IMR-90 (cell line): ENCODE measurements around the gene PSMC3. TPM values are rescaled to one million over a fixed set of nuclear protein-coding genes. Genes with fewer than 3 reads are reported as not detected.

ENCODE experiments used
- ATAC-seq: fragments of 200-7000 bp; cut with Tn5 transposase; 2 replicates; pipeline ENCODE4 v1.9.1; 2020; ENCODE audit warnings: low read depth, mild to moderate bottlenecking, moderate library complexity
- BruUV-seq: library from RNA; stranded (reverse); fragments of 400-500 nt; replicated peaks from 2 replicates; lab custom pipeline; 2021; lab: Mats Ljungman, UMichigan
- CTCF ChIA-PET: fragments of 300-600 bp; formaldehyde crosslinking; extraction: SDS; loops from one replicate; lab custom pipeline; 2021; ENCODE audit warnings: antibody characterized with exemption; lab: Yijun Ruan, JAX
- POLR2A ChIA-PET: fragments of 300-600 bp; sonication (Branson Sonifier 250); formaldehyde crosslinking; loops from one replicate; lab custom pipeline; 2022; ENCODE audit warnings: antibody characterized with exemption; ENCODE audit not compliant: unreplicated experiment; lab: Charles Lee
- DNase-seq: peaks from one replicate; pipeline ENCODE4 v3.0.0; 2013
- H2AFZ ChIP-seq: replicated peaks from 2 replicates; pipeline ENCODE3; 2013; ENCODE audit warnings: low read length, mild to moderate bottlenecking; ENCODE audit not compliant: poor library complexity
- H2AK5ac ChIP-seq: 2 replicates; pipeline ENCODE4 v1.6.1; 2013; ENCODE audit warnings: low read depth, low read length, inconsistent platforms
- H2AK9ac ChIP-seq: replicated peaks from 2 replicates; pipeline ENCODE3; 2013; ENCODE audit warnings: mild to moderate bottlenecking, low read depth, low read length, moderate library complexity; ENCODE audit not compliant: poor library complexity
- H2BK120ac ChIP-seq: 2 replicates; pipeline ENCODE4 v1.6.1; 2013; ENCODE audit warnings: low read depth, low read length, inconsistent platforms
- H2BK15ac ChIP-seq: 3 replicates; pipeline ENCODE4 v1.6.1; 2013; ENCODE audit warnings: low read depth, low read length, inconsistent platforms
- H2BK20ac ChIP-seq: 2 replicates; pipeline ENCODE4 v1.6.1; 2013; ENCODE audit warnings: low read depth, mild to moderate bottlenecking, inconsistent platforms, low read length, moderate library complexity
- H2BK5ac ChIP-seq: 2 replicates; pipeline ENCODE4 v1.6.1; 2013; ENCODE audit warnings: mild to moderate bottlenecking, low read depth, low read length, inconsistent platforms; ENCODE audit not compliant: poor library complexity, severe bottlenecking
- H3K14ac ChIP-seq: replicated peaks from 2 replicates; pipeline ENCODE4 v1.6.1; 2013; ENCODE audit warnings: low read depth, low read length, inconsistent platforms
- H3K18ac ChIP-seq: 2 replicates; pipeline ENCODE4 v1.6.1; 2013; ENCODE audit warnings: low read depth, low read length, control low read depth
- H3K23ac ChIP-seq: 2 replicates; pipeline ENCODE4 v1.6.1; 2013; ENCODE audit warnings: low read depth, low read length, inconsistent platforms
- H3K27ac ChIP-seq: 2 replicates; pipeline ENCODE4 v1.5.1; 2013; ENCODE audit warnings: mild to moderate bottlenecking, control low read depth, low read length; ENCODE audit not compliant: insufficient read depth
- H3K27me3 ChIP-seq: 2 replicates; pipeline ENCODE4 v1.6.1; 2013; ENCODE audit warnings: low read length; ENCODE audit not compliant: control insufficient read depth, insufficient read depth
- H3K36me3 ChIP-seq: 2 replicates; pipeline ENCODE4 v1.6.1; 2013; ENCODE audit warnings: low read length, mixed read lengths; ENCODE audit not compliant: control insufficient read depth, insufficient read depth
- H3K4ac ChIP-seq: 2 replicates; pipeline ENCODE4 v1.6.1; 2013; ENCODE audit warnings: low read depth, low read length, inconsistent platforms
- H3K4me1 ChIP-seq: 2 replicates; pipeline ENCODE4 v1.6.1; 2013; ENCODE audit warnings: low read length, mixed read lengths; ENCODE audit not compliant: control insufficient read depth, insufficient read depth
- H3K4me2 ChIP-seq: 2 replicates; pipeline ENCODE4 v1.6.1; 2013; ENCODE audit warnings: low read depth, mild to moderate bottlenecking, control low read depth, low read length, moderate library complexity
- H3K4me3 ChIP-seq: 2 replicates; pipeline ENCODE4 v1.5.1; 2013; ENCODE audit warnings: low read depth, mild to moderate bottlenecking, control low read depth, low read length, moderate library complexity; ENCODE audit not compliant: insufficient read depth
- H3K56ac ChIP-seq: 2 replicates; pipeline ENCODE4 v1.6.1; 2013; ENCODE audit warnings: low read length, inconsistent platforms; ENCODE audit not compliant: insufficient read depth; ENCODE audit errors: extremely low read depth
- H3K79me1 ChIP-seq, 2 experiments: 2 replicates each; pipeline ENCODE4 v1.6.1; 2013; ENCODE audit warnings: low read length in 2 of 2, inconsistent platforms in 1 of 2, low read depth in 1 of 2
- H3K9ac ChIP-seq: 2 replicates; pipeline ENCODE4 v1.6.1; 2013; ENCODE audit warnings: low read depth, low read length, control low read depth
- H3K9me1 ChIP-seq: 2 replicates; pipeline ENCODE4 v1.6.1; 2013; ENCODE audit warnings: low read length, inconsistent platforms; ENCODE audit not compliant: insufficient read depth
- H3K9me3 ChIP-seq: 2 replicates; pipeline ENCODE4 v1.6.1; 2013; ENCODE audit warnings: low read length; ENCODE audit not compliant: control insufficient read depth, insufficient read depth
- H4K20me1 ChIP-seq: 2 replicates; pipeline ENCODE4 v1.6.1; 2013; ENCODE audit warnings: low read length, inconsistent platforms; ENCODE audit not compliant: insufficient read depth
- H4K5ac ChIP-seq: 2 replicates; pipeline ENCODE4 v1.6.1; 2013; ENCODE audit warnings: mild to moderate bottlenecking, low read depth, low read length, control low read depth
- H4K8ac ChIP-seq, 2 experiments: 2 replicates each; pipeline ENCODE4 v1.6.1; 2013; ENCODE audit warnings: low read depth in 2 of 2, low read length in 2 of 2, control low read depth in 1 of 2, inconsistent platforms in 1 of 2
- H4K91ac ChIP-seq: 2 replicates; pipeline ENCODE4 v1.6.1; 2013; ENCODE audit warnings: low read depth, low read length, inconsistent platforms; ENCODE audit not compliant: insufficient read depth
- BHLHE40 ChIP-seq: fragments of 150-350 bp; IDR thresholded peaks from 2 replicates; pipeline ENCODE4 v1.6.1; 2016; ENCODE audit warnings: mild to moderate bottlenecking, low read depth, low read length
- CEBPB ChIP-seq: IDR thresholded peaks from 2 replicates; pipeline ENCODE4 v1.6.1; 2012; ENCODE audit warnings: low read depth, low read length, improper control_type of control experiment
- CHD1 ChIP-seq: IDR thresholded peaks from 2 replicates; pipeline ENCODE4 v1.6.1; 2012; ENCODE audit warnings: low read depth, low read length, improper control_type of control experiment
- FOS ChIP-seq: fragments of 150-350 bp; IDR thresholded peaks from 2 replicates; pipeline ENCODE4 v1.6.1; 2016; ENCODE audit warnings: low read depth, low read length
- MAFK ChIP-seq: IDR thresholded peaks from 2 replicates; pipeline ENCODE4 v1.6.1; 2012; ENCODE audit warnings: low read depth, low read length, improper control_type of control experiment
- MAZ ChIP-seq: IDR thresholded peaks from 2 replicates; pipeline ENCODE4 v1.6.1; 2012; ENCODE audit warnings: low read depth, mild to moderate bottlenecking, low read length, improper control_type of control experiment, moderate library complexity, borderline replicate concordance
- MXI1 ChIP-seq: IDR thresholded peaks from 2 replicates; pipeline ENCODE4 v1.6.1; 2012; ENCODE audit warnings: low read depth, mild to moderate bottlenecking, low read length, moderate library complexity, borderline replicate concordance
- NFE2L2 ChIP-seq: fragments of 150-350 bp; IDR thresholded peaks from 2 replicates; pipeline ENCODE4 v1.6.1; 2016; ENCODE audit warnings: low read depth, mild to moderate bottlenecking, low read length
- POLR2A ChIP-seq: IDR thresholded peaks from 2 replicates; pipeline ENCODE4 v1.6.1; 2012; ENCODE audit warnings: mild to moderate bottlenecking, low read depth, low read length
- RAD21 ChIP-seq: IDR thresholded peaks from 2 replicates; pipeline ENCODE4 v1.6.1; 2012; ENCODE audit warnings: low read length, improper control_type of control experiment
- RCOR1 ChIP-seq: IDR thresholded peaks from 2 replicates; pipeline ENCODE4 v1.6.1; 2012; ENCODE audit warnings: mild to moderate bottlenecking, low read length, improper control_type of control experiment; ENCODE audit not compliant: insufficient replicate concordance
- RFX5 ChIP-seq: IDR thresholded peaks from 2 replicates; pipeline ENCODE4 v1.8.0; 2012; ENCODE audit warnings: low read depth, mild to moderate bottlenecking, low read length, moderate library complexity
- SMC3 ChIP-seq: fragments of 150-350 bp; IDR thresholded peaks from 2 replicates; pipeline ENCODE4 v1.6.1; 2016; ENCODE audit warnings: low read depth, mild to moderate bottlenecking, antibody characterized with exemption, low read length, moderate library complexity
- WGBS, 2 experiments: methylation state at CpG; one replicate each; pipeline versions ENCODE4 v1.1.5 to v1.1.7; 2013; ENCODE audit warnings: missing lambda C conversion rate in 2 of 2; ENCODE audit not compliant: insufficient read length in 1 of 2; ENCODE audit errors: extremely low coverage in 2 of 2; 5-methylcytosine and 5-hydroxymethylcytosine counted together
- dilution Hi-C: fragments of 300-500 bp; cut with HindIII; formaldehyde crosslinking; loops from one replicate; pipeline ENCODE4 v1.14.3; 2018; ENCODE audit warnings: low sequenced_read_pairs; ENCODE audit not compliant: unreplicated experiment
- in situ Hi-C: fragments of 300-500 bp; cut with MboI; formaldehyde crosslinking; loops from 3 replicates; pipeline ENCODE4 v1.14.3; 2019; ENCODE audit warnings: low sequenced_read_pairs, inconsistent platforms, mixed read lengths
- intact Hi-C: fragments of 100-400 bp; cut with micrococcal nuclease; formaldehyde crosslinking; loops from 2 replicates; pipeline ENCODE4 v1.10.0; 2022
- polyA plus RNA-seq, 3 experiments: library from polyadenylated mRNA; depleted of rRNA; stranded (reverse); fragments of >200 nt; gene quantifications; 2 replicates each; pipeline ENCODE4 v1.2.3, GENCODE V29; 2012; ENCODE audit warnings: low replicate concordance in 1 of 3
- total RNA-seq: library from RNA; depleted of rRNA; stranded (reverse); fragments of >200 nt; gene quantifications from 2 replicates; pipeline ENCODE4 v1.2.3, GENCODE V29; 2012
- TF ChIP-seq, protein P1 (sequence below): fragments of 150-350 bp; IDR thresholded peaks from 2 replicates; pipeline ENCODE4 v1.6.1; 2017; ENCODE audit warnings: mild to moderate bottlenecking, antibody characterized with exemption, low read length, low read depth
- TF ChIP-seq, protein P2 (sequence below): fragments of 150-350 bp; IDR thresholded peaks from 2 replicates; pipeline ENCODE4 v1.6.1; 2016; ENCODE audit warnings: low read depth, mild to moderate bottlenecking, low read length, moderate library complexity, borderline replicate concordance
- TF ChIP-seq, protein P3 (sequence below): conservative IDR thresholded peaks from 2 replicates; pipeline ENCODE4 v1.5.1; 2012; ENCODE audit warnings: mild to moderate bottlenecking, low read depth, low read length, improper control_type of control experiment

Gene PSMC3
- total and polyA plus RNA-seq, 2 of the 4 experiments (the other 2 are of a cell fraction), result 238 to 253 TPM

DNA sequence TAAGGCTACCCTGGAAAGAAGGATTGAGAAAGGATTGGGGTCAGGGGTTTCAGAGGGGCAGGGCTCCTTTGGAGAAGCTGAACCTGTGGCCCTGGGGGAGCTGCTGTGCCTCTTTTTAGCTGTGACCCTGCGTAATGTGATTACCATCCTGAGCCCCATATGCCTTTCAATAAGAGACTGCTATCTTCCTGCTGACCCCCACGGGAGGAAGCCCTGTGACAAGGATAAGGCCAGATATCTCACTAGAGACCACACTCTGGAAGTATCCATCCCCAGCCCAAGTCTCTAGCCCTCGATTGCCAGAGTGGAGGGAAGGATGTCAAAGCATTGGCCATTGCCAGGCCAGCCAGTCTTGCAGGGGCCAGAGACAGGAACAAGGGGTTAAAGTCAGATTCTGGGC is 22.7 kb downstream of the PSMC3 start:
- Histone ChIP-seq H2AK9ac (no peak overlapping the region), H3K23ac (no peak overlapping the region), H3K18ac (no peak overlapping the region), H4K20me1 (no peaks in the 10 kb centered on the region), H2BK15ac (no peak overlapping the region), H2AFZ (no peak overlapping the region), H3K36me3 (no peaks in the 10 kb centered on the region), H3K56ac (no peak overlapping the region), H3K9me3 (no peaks in the 10 kb centered on the region), H4K8ac (no peak overlapping the region), H3K4me1 (peaks cover 13% of the 10 kb centered on the region), H3K9ac (no peak overlapping the region), H4K5ac (no peak overlapping the region), H2BK120ac (no peak overlapping the region), H2AK5ac (no peak overlapping the region), H3K9me1 (peaks cover 8% of the 10 kb centered on the region; the same call in 1 of the 2 replicates), H3K4me3 (no peak overlapping the region), H3K27me3 (no peaks in the 10 kb centered on the region), H4K91ac (no peak overlapping the region), H3K14ac (no peak overlapping the region), H3K79me1 (peaks cover 0 to 11% of the 10 kb centered on the region in 2 experiments; a peak in 2 of 4 replicates), H2BK20ac (no peak overlapping the region), H3K4ac (no peak overlapping the region), H3K4me2 (no peak overlapping the region), H2BK5ac (no peak overlapping the region), H3K27ac (no peak overlapping the region)
- no CpG with 5 or more reads among the region's 3 CpGs for WGBS, 2 experiments
- ChIA-PET POLR2A (no interaction called here), CTCF (no interaction called here)
- dilution Hi-C loops (no loop called here), intact Hi-C loops (no loop called here), in situ Hi-C loops (no loop called here)
- no TSS peak for BruUV-seq
- ATAC-seq (no peak), DNase-seq (no peak)
- no peak for TF ChIP-seq FOS
- TF ChIP-seq CEBPB, result no peak
- no peak for TF ChIP-seq SMC3
- TF ChIP-seq, protein P1, sequence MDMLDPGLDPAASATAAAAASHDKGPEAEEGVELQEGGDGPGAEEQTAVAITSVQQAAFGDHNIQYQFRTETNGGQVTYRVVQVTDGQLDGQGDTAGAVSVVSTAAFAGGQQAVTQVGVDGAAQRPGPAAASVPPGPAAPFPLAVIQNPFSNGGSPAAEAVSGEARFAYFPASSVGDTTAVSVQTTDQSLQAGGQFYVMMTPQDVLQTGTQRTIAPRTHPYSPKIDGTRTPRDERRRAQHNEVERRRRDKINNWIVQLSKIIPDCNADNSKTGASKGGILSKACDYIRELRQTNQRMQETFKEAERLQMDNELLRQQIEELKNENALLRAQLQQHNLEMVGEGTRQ, result no peak
- TF ChIP-seq, protein P2, sequence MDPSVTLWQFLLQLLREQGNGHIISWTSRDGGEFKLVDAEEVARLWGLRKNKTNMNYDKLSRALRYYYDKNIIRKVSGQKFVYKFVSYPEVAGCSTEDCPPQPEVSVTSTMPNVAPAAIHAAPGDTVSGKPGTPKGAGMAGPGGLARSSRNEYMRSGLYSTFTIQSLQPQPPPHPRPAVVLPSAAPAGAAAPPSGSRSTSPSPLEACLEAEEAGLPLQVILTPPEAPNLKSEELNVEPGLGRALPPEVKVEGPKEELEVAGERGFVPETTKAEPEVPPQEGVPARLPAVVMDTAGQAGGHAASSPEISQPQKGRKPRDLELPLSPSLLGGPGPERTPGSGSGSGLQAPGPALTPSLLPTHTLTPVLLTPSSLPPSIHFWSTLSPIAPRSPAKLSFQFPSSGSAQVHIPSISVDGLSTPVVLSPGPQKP, result no peak
- no peak for TF ChIP-seq MAZ
- TF ChIP-seq, protein P3, sequence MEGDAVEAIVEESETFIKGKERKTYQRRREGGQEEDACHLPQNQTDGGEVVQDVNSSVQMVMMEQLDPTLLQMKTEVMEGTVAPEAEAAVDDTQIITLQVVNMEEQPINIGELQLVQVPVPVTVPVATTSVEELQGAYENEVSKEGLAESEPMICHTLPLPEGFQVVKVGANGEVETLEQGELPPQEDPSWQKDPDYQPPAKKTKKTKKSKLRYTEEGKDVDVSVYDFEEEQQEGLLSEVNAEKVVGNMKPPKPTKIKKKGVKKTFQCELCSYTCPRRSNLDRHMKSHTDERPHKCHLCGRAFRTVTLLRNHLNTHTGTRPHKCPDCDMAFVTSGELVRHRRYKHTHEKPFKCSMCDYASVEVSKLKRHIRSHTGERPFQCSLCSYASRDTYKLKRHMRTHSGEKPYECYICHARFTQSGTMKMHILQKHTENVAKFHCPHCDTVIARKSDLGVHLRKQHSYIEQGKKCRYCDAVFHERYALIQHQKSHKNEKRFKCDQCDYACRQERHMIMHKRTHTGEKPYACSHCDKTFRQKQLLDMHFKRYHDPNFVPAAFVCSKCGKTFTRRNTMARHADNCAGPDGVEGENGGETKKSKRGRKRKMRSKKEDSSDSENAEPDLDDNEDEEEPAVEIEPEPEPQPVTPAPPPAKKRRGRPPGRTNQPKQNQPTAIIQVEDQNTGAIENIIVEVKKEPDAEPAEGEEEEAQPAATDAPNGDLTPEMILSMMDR, result no peak
- TF ChIP-seq NFE2L2, result no peak
- TF ChIP-seq POLR2A, result no peak
- no peak for TF ChIP-seq BHLHE40
- no peak for TF ChIP-seq MXI1
- TF ChIP-seq RCOR1, result no peak
- TF ChIP-seq RAD21, result no peak
- no peak for TF ChIP-seq RFX5
- TF ChIP-seq CHD1, result no peak
- no peak for TF ChIP-seq MAFK
